GM18502 (cell line): Measurements from ENCODE around the gene CLRN1.
"Not testable (repeated sequence)": the region's sequence is repeated elsewhere in the genome, so short reads cannot be mapped to it uniquely, and the experiment has no call there.

Experiments used
- ATAC-seq: cut with Tn5 transposase; IDR thresholded peaks from one replicate; pipeline ENCODE4 v1.9.1; 2021; ENCODE audit warnings: mild to moderate bottlenecking; ENCODE audit not compliant: unreplicated experiment, poor library complexity

CLRN1 gene

DNA sequence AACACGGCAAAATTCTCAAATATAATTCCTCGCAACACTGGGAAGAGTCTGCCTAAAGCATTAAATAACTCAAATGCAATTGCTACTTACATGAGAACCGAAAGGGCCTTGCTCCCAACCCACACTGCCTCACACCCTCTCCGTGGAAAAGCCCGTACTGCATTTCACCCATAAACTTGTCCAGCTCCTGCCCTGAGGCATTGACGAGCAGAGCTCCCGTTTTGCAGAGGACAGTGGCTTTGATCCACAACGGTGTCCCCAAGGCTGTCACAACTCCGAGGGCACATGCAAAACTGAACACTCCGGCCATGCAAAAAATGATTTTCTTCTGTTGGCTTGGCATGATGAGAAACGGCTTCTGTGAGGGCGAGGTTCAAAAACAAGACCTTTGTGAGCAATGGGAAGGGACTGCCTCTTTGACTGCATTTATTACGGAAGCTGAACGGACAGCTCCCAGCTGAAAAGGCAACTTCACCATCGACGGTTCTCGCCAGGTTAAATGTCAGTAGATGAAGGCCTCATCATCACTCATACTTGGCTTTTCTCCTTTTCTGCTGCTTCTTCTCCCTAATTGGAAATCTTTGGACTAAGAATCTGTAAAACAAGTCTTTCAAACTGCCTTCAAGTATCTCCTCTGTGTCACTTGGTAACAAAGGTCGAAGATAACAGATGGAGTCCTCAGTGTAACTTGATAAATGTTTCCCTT is at the start of gene CLRN1:
Gene CLRN1, minus strand, starts transcription at position 362 of the 706 bp plus-strand sequence. Its CDS starts 19 bp downstream, at position 343.
- no peak for ATAC-seq

DNA sequence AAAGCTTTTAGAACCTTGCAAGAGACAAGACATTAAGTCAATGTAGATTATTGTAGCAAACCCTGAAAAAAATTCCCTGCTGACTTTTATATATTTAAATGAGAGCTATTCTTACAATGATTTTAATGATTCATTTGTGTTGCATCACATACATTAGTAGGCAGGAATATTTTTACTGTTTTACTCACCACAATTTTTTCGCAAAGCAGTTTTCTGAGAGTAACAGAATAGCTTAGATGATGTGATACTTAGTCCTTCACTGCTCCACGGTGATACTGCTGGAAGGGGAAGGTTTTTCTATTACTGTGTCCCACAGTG is 43.9 kb upstream of the CLRN1 start:
- ATAC-seq: no peak

DNA sequence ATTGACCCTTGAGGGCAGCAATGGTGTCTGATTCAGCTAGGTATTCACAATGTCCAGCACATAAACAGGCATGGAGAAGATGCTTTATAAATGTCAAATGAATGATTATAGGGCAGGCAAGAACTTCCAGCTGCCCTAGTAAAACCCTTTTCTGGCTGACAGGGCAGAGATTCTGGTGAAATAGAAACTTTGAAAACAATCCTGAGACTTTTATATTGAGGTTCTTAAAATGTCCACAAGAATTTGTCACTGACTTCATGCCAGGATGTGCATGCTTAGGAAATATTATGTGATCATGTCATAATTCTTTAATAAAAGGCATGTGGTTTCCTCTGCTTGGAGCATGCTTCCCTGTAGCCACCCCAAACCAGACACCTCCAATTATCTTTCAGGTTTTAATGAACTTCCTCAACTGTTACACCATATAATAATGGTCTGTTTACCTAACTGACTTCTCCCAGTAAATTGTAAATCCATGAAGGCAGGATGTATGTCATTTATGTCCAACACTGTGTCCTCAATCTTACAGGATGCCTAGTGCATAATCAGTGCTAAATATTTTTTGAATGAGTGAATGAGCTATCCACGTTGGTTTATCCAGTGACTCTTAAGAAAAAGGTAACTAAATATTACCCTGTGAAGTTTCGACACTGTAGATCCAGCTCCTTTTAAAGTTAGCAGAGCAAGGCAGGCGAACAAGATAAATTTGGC is 43.4 kb upstream of the CLRN1 start:
- ATAC-seq: no peak

GRCh38 chr3:151015181-151015580 is 42.7 kb upstream of the CLRN1 start:
- no peak for ATAC-seq

DNA sequence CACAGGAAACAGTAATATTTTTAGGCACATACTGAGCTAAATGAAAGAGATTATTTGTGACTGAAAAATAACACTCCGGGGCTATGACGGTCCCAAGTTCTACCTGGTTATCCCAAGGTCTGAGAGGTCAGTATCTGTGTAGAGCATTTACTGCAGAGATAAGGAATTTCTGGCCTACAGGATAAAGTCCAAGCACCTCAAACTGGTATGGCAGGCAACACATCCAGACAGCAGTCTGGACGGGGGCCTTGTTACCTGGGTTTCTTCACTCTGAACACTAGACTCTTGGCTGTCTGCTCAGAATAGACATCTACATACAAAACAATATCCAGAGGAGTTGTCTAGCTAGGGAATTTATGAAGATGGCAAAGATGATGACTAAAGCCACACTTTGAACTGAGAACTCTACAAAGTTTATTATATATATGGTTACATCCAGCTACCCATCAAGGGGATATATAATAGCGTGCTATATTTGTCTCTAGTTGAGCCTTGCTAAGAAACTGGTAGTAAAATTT is 42.0 kb upstream of the CLRN1 start:
- no peak for ATAC-seq

DNA sequence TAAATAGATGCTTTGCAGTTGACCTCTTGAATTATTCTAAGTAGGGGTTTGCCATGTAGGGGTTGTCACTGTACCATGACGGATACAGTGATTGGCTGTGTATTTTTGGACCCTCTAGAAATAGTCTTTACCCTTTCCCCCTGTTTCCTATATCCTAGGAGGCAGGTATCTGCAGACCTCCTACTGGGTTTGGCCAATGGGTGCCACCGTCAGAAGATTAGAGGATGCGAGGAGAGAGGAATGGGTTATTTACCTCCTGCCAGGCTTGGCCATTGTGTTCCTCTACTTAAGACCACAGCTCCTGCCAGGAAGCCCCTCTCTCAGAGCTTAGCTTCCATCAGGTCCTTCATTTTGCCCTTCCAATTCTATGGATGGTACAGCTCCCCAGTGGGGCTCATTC is 40.2 kb upstream of the CLRN1 start:
- no peak for ATAC-seq

DNA sequence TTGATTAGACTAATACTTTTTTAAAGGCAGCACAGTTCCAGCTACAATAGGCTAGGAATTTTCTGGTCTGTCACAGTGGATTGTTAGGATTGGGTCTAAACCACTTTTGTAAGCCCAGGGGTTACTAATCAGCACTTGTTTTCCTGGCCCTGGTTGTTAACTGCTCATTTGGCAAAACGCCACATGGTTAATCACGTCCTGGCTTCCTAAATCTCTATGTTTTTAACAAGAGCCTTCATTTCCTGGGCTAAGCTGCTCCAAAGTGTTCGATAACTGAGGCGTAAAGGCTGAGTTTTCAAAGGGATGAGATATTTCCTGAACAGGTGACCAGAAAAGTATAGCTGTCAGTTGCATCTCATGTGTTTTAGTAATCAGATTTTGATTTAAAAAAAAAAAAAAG is 38.9 kb upstream of the CLRN1 start:
- no peak for ATAC-seq

GRCh38 chr3:151009981-151010380 is 37.5 kb upstream of the CLRN1 start:
- no peak for ATAC-seq

GRCh38 chr3:151009430-151009829 is 36.9 kb upstream of the CLRN1 start:
- no peak for ATAC-seq

GRCh38 chr3:151008699-151009098 is 36.2 kb upstream of the CLRN1 start:
- ATAC-seq: no peak

DNA sequence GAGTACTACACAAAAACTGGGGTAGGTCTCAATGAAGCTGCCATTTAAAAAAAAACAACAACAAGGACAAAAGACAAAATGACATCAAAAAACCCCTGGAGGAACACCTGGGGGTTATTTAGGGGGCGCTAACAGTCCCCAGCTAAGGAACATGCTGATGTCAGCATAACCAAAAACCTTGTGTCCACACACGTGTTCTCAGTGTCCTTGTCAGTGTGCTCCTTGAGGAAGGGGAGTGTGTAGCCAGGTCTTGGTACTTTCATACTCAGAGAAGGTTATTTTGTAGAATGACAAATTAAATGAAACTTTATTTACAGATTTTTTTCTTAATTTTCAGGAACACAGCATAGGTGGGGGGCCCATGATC is 31.2 kb upstream of the CLRN1 start:
- no peak for ATAC-seq

DNA sequence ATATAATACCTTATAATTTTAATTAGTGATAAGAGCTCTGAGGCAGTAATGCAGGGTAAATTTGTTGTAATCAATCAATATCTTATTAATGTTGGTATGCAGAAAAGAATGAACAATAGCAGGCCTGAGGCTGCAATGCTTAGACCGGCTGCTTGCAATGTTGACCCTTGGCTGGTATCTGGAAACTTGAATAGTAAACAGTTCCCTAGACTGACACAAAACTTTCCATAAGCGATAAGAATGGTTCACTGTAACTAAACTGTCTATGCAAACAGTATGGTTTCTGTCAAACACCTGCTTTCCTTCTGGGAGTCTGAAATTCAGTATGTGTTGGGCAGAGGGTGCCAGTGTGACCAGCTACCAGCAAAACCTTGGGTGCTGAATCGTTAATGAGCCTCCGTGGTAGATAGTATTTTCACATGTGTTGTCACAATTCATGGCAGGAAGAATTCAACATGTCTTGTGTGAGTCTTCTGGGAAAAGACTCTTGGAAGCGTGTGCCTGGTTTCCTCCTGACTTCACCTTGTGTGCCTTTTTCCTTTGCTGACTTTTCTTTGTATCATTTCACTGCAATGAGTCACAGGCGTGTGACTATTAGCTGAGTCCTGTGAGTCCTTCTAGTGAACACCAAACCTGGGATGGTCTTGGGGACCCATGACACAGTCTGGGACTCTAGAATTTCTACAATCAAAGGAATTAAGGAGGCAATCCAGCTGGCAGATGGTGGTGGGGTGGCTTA is 30.7 kb upstream of the CLRN1 start:
- ATAC-seq: no peak

DNA sequence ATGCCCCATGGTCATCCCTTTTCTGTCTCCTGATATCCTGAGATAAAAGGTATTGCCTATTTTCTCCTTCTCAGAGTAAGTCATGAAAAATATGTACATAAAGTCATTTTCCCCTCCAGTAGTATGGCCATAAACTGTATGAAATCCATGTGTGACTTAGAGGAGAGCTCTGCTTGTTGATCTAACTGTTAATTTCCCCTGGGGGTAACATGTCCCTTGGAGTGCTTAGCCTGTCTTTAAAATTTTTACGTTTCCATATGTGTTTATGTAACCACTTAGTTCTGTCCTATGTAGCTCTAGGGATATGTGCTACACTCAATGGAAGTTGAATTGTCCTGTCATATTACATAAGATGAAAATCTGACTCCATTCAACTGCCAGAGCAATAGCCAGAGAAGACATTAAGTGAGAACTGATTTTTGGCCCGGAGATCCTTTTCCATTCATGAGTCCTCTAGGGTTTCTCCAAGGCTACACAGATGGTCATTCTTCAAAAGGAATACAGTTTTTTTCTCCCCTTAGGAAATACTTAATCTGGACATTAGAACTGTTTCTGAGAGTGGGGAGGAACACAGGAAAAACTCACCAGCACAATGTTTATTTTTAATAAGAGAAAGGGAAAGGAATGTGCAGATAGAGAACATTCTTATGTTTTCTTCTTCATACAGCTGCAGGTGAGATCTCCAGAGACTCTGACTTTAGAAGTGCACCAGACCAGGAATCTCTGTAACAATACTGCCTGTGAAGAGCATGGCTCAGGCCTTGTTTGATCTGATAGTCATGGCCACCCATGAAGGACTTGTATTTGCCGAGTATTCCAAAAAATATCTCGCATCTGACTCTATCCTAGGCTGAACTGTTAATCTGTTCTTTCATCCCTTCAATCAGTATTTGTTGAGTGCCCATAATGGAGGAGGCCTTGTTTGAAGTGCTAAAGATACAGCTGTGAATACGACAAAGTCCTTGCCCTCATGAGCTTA is 29.8 kb upstream of the CLRN1 start:
- no peak for ATAC-seq

- no peak for ATAC-seq
Observed at GRCh38 chr3:150998996-150999395, 26.5 kb upstream of the CLRN1 start.

DNA sequence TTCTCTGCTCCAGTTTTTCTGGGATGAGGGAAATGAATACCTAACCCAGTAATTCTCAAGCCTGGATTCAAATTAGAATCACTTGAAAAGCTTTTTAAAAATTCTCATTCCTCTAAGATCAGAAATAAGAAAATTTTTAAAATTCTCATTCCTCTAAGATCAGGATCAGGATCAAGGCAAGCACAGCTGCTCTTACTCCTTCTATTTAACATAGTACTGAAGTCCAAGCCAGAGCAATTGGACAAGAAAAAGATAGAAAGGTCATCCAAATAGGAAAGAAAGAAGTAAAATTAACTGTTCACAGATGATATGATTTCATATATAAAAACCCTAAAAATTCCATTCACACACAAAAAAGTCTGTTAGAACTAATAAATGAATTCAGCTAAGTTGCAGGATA is 24.2 kb upstream of the CLRN1 start:
- ATAC-seq: no peak

- ATAC-seq: no peak
Observed at GRCh38 chr3:150995510-150995909, 23.0 kb upstream of the CLRN1 start.

- ATAC-seq: no peak
Observed at GRCh38 chr3:150989208-150989607, 16.7 kb upstream of the CLRN1 start.

GRCh38 chr3:150988395-150988794 is 15.9 kb upstream of the CLRN1 start:
- ATAC-seq: not testable (repeated sequence)

- ATAC-seq: no peak
Observed at GRCh38 chr3:150985711-150986110, 13.2 kb upstream of the CLRN1 start.

DNA sequence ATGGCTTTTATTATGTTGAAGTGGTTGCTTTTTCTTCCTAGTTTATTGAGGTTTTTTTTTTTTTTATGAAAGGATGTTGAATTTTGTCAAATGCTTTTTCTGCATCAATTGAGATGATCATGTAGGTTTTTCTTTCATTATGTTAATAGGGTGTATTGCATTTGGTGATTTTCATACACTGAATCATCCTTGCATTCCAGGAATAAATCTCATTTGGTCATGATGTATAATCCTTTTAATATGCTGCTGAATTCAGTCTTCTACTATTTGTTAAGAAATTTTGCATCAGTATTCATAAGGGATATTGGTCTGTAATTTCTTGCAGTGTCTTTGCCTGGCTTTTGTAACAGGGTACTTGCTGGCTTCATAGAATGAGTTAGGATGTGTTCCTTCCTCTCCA is 11.5 kb upstream of the CLRN1 start:
- no peak for ATAC-seq
